Endothelial cell (in vitro differentiated cells): ENCODE measurements around the gene NMNAT2. TPM values are rescaled to one million over a fixed set of nuclear protein-coding genes. Genes with fewer than 3 reads are reported as not detected.

Source experiments
- DNase-seq: peaks from one replicate; pipeline ENCODE4 v3.0.0; 2021; ENCODE audit warnings: low spot score
- H3K27ac Mint-ChIP-seq: one replicate; pipeline ENCODE4 v1.8.0; 2021; ENCODE audit warnings: mixed read lengths, inconsistent platforms; ENCODE audit not compliant: unreplicated experiment
- H3K27me3 Mint-ChIP-seq: one replicate; pipeline ENCODE4 v1.8.0; 2021; ENCODE audit warnings: mild to moderate bottlenecking, moderate library complexity, mixed read lengths, inconsistent platforms; ENCODE audit not compliant: unreplicated experiment
- H3K36me3 Mint-ChIP-seq: one replicate; pipeline ENCODE4 v1.8.0; 2021; ENCODE audit warnings: mild to moderate bottlenecking, low read depth, mixed read lengths, inconsistent platforms; ENCODE audit not compliant: unreplicated experiment
- H3K4me1 Mint-ChIP-seq: one replicate; pipeline ENCODE4 v1.8.0; 2021; ENCODE audit warnings: mild to moderate bottlenecking, mixed read lengths, inconsistent platforms; ENCODE audit not compliant: unreplicated experiment
- H3K4me3 Mint-ChIP-seq: one replicate; pipeline ENCODE4 v1.8.0; 2021; ENCODE audit warnings: mild to moderate bottlenecking, mixed read lengths, inconsistent platforms; ENCODE audit not compliant: unreplicated experiment
- H3K9me3 Mint-ChIP-seq: one replicate; pipeline ENCODE4 v1.8.0; 2021; ENCODE audit warnings: mixed read lengths, inconsistent platforms; ENCODE audit not compliant: unreplicated experiment
- CTCF ChIP-seq: fragments of 200-600 bp; sonication (generic); IDR thresholded peaks from one replicate; pipeline ENCODE4 v1.5.0; 2021; ENCODE audit warnings: antibody characterized with exemption; ENCODE audit not compliant: unreplicated experiment
- total RNA-seq: library from RNA; stranded (reverse); fragmentation: NEBNext Ultra II Directional; extraction: Animal tissue kit (Norgen Biotek cat#: 25700); gene quantifications from one replicate; pipeline ENCODE4 v1.2.1, GENCODE V29; 2021; ENCODE audit not compliant: unreplicated experiment

NMNAT2 gene
- total RNA-seq, 1 donor from 2014 or later: 1.7 TPM

- Mint-ChIP-seq H3K27ac (no peak overlapping the region), H3K4me1 (peaks cover 13% of the 10 kb centered on the region), H3K4me3 (no peak overlapping the region), H3K9me3 (no peaks in the 10 kb centered on the region), H3K36me3 (no peaks in the 10 kb centered on the region), H3K27me3 (no peaks in the 10 kb centered on the region)
- DNase-seq: no peak
- TF ChIP-seq CTCF: no peak
Observed at GRCh38 chr1:183236158-183236725, 181.9 kb downstream of the NMNAT2 start.

GRCh38 chr1:183235503-183235902, 182.7 kb downstream of the NMNAT2 start:
- no peaks in the 10 kb centered on the region for H3K36me3 Mint-ChIP-seq
- no peak for TF ChIP-seq CTCF
- H3K4me1 Mint-ChIP-seq: peaks cover 13% of the 10 kb centered on the region
- H3K27me3 Mint-ChIP-seq: no peaks in the 10 kb centered on the region
- no peaks in the 10 kb centered on the region for H3K9me3 Mint-ChIP-seq
- H3K27ac Mint-ChIP-seq: no peak overlapping the region
- no peak overlapping the region for H3K4me3 Mint-ChIP-seq
- DNase-seq: no peak

- TF ChIP-seq CTCF: peak; percentile 86
- Mint-ChIP-seq H3K4me3 (peak overlapping the region; percentile 53), H3K4me1 (peaks cover 13% of the 10 kb centered on the region), H3K36me3 (no peaks in the 10 kb centered on the region), H3K27me3 (no peaks in the 10 kb centered on the region), H3K9me3 (no peaks in the 10 kb centered on the region), H3K27ac (no peak overlapping the region)
- DNase-seq: peak; percentile 49
Observed at GRCh38 chr1:183234660-183235476, 183.3 kb downstream of the NMNAT2 start.

GRCh38 chr1:183233113-183233512, 185.1 kb downstream of the NMNAT2 start:
- H3K4me3 Mint-ChIP-seq: no peak overlapping the region
- H3K27ac Mint-ChIP-seq: no peak overlapping the region
- TF ChIP-seq CTCF: no peak
- H3K4me1 Mint-ChIP-seq: peaks cover 13% of the 10 kb centered on the region
- no peaks in the 10 kb centered on the region for H3K27me3 Mint-ChIP-seq
- no peak for DNase-seq
- no peaks in the 10 kb centered on the region for H3K36me3 Mint-ChIP-seq
- H3K9me3 Mint-ChIP-seq: no peaks in the 10 kb centered on the region

GRCh38 chr1:183231545-183231944, 186.6 kb downstream of the NMNAT2 start:
- Mint-ChIP-seq H3K4me1 (peaks cover 25% of the 10 kb centered on the region), H3K27me3 (no peaks in the 10 kb centered on the region), H3K27ac (no peak overlapping the region), H3K9me3 (no peaks in the 10 kb centered on the region), H3K36me3 (no peaks in the 10 kb centered on the region), H3K4me3 (no peak overlapping the region)
- no peak for TF ChIP-seq CTCF
- DNase-seq: no peak
